Activated T-helper 1 cell treated with anti-CD3 and anti-CD28 coated beads, Interleukin-12 subunit alpha, Interleukin-12 subunit beta, Interleukin-2, Interleukin-4 antibody, amounts not matched to agents 30 ng/mL and 10 ng/mL and 1 ng/mL, durations not matched to agents 14 hours and 24 hours and 36 hours (primary cell): ENCODE data around the gene CD200. TPM values are rescaled to one million over a fixed set of nuclear protein-coding genes. Genes with fewer than 3 reads are reported as not detected.

Source experiments
- DNase-seq: peaks from one replicate; pipeline ENCODE4 v3.0.0; 2021; ENCODE audit warnings: low spot score
- H3K27ac Mint-ChIP-seq: one replicate; pipeline ENCODE4 v1.8.0; 2021; ENCODE audit warnings: mild to moderate bottlenecking, mixed read lengths
- H3K27me3 Mint-ChIP-seq: one replicate; pipeline ENCODE4 v1.8.0; 2022; ENCODE audit warnings: mild to moderate bottlenecking, moderate library complexity, mixed read lengths; ENCODE audit not compliant: insufficient read depth
- H3K36me3 Mint-ChIP-seq: one replicate; pipeline ENCODE4 v1.8.0; 2021; ENCODE audit warnings: low read depth, mixed read lengths
- H3K4me1 Mint-ChIP-seq: one replicate; pipeline ENCODE4 v1.8.0; 2021; ENCODE audit warnings: low read depth, mixed read lengths
- H3K4me3 Mint-ChIP-seq: one replicate; pipeline ENCODE4 v1.8.0; 2021; ENCODE audit warnings: mild to moderate bottlenecking, moderate library complexity, mixed read lengths
- H3K9me3 Mint-ChIP-seq: one replicate; pipeline ENCODE4 v1.8.0; 2021; ENCODE audit warnings: mixed read lengths
- intact Hi-C: fragments of 100-400 bp; cut with micrococcal nuclease; formaldehyde crosslinking; loops from one replicate; pipeline ENCODE4 v1.15.1; 2024
- total RNA-seq: library from RNA; stranded (reverse); gene quantifications from 2 replicates; pipeline ENCODE4 v1.2.3, GENCODE V29; 2022

CD200 gene
- total RNA-seq, 1 donor from 2014 or later, result 141 TPM

GRCh38 chr3:112338021-112338726 is 5.2 kb downstream of the CD200 start:
- DNase-seq, result no peak
- Mint-ChIP-seq H3K4me3 (peak overlapping the region; percentile 69), H3K27ac (peak overlapping the region; percentile 67), H3K36me3 (peaks cover 70% of the 10 kb centered on the region), H3K9me3 (peaks cover 4% of the 10 kb centered on the region), H3K4me1 (peaks cover 81% of the 10 kb centered on the region), H3K27me3 (no peaks in the 10 kb centered on the region)
- intact Hi-C loops, result loop anchor here (1.0 kb wide), 1 partner anchor 176 kb away; no protein-coding TSS in a partner anchor

GRCh38 chr3:112338727-112339056 is 5.7 kb downstream of the CD200 start:
- peak overlapping the region; percentile 69 for H3K4me3 Mint-ChIP-seq

GRCh38 chr3:112339134-112339533 is 6.2 kb downstream of the CD200 start:
- H3K9me3 Mint-ChIP-seq, result peaks cover 10% of the 10 kb centered on the region
- peaks cover 81% of the 10 kb centered on the region for H3K4me1 Mint-ChIP-seq
- no peaks in the 10 kb centered on the region for H3K27me3 Mint-ChIP-seq
- intact Hi-C loops, result no loop called here
- H3K27ac Mint-ChIP-seq, result peak overlapping the region; percentile 31
- peak overlapping the region; percentile 38 for H3K4me3 Mint-ChIP-seq
- DNase-seq, result no peak
- peaks cover 74% of the 10 kb centered on the region for H3K36me3 Mint-ChIP-seq

More at GRCh38 chr3:112338727-112339056, 5.7 kb downstream of the CD200 start:
- intact Hi-C loops, result loop anchor here (1.0 kb wide), 1 partner anchor 176 kb away; no protein-coding TSS in a partner anchor
- Mint-ChIP-seq H3K27ac (peak overlapping the region; percentile 67), H3K36me3 (peaks cover 73% of the 10 kb centered on the region), H3K9me3 (peaks cover 6% of the 10 kb centered on the region), H3K4me1 (peaks cover 81% of the 10 kb centered on the region), H3K27me3 (no peaks in the 10 kb centered on the region)
- DNase-seq, result no peak

DNA sequence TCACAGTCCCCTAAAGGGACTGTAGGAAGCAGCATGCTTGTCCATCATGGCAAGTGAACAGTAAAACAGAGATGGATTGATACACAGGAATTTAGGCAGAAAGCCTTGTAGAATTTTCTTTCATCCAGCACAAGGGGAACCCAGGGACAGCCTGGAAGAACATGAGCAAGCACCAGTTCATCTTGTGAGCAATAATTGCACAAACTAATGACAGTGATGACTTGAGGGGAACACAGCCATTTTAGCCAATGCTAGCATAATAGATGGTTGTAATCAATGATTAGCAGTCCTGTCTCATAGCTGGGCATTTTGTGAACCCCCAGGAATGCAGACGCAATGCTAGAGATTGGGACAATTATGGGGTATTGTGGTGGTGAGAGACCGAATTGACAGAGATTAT is 6.7 kb downstream of the CD200 start:
- Mint-ChIP-seq H3K4me1 (peaks cover 81% of the 10 kb centered on the region), H3K4me3 (peak overlapping the region; percentile 38), H3K36me3 (peaks cover 75% of the 10 kb centered on the region), H3K27ac (peak overlapping the region; percentile 26), H3K27me3 (no peaks in the 10 kb centered on the region), H3K9me3 (peaks cover 12% of the 10 kb centered on the region)
- intact Hi-C loops, result no loop called here
- no peak for DNase-seq

DNA sequence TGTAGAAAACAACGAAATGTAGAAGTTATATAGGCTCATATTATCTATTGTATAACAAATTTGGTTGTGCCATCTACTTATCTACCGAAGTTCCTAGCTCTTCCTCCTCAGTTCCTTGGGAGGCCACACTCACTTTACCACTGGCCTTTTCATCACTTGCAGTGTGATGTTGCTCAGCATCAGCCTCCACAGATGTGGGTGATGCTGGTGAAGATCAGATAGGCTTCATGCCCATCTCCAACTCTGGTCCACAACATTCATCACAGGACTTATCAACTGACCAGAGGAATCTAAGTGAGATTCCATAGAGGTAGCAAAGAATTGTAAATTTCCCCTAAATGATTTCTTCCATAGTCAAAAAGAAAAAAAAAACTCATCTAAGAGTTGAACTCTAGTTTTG is 8.4 kb downstream of the CD200 start:
- H3K27ac Mint-ChIP-seq, result peak overlapping the region; percentile 56
- no peak for DNase-seq
- H3K27me3 Mint-ChIP-seq, result no peaks in the 10 kb centered on the region

GRCh38 chr3:112345681-112346080 is 12.7 kb downstream of the CD200 start:
- Mint-ChIP-seq H3K27me3 (no peaks in the 10 kb centered on the region), H3K27ac (no peak overlapping the region), H3K4me1 (peaks cover 68% of the 10 kb centered on the region), H3K9me3 (peaks cover 12% of the 10 kb centered on the region), H3K36me3 (peaks cover 84% of the 10 kb centered on the region), H3K4me3 (no peak overlapping the region)
- intact Hi-C loops, result no loop called here
- DNase-seq, result no peak

More for the DNA sequence above, 8.4 kb downstream of the CD200 start:
- peaks cover 75% of the 10 kb centered on the region for H3K36me3 Mint-ChIP-seq
- peaks cover 72% of the 10 kb centered on the region for H3K4me1 Mint-ChIP-seq
- H3K4me3 Mint-ChIP-seq, result no peak overlapping the region
- intact Hi-C loops, result no loop called here
- peaks cover 12% of the 10 kb centered on the region for H3K9me3 Mint-ChIP-seq

GRCh38 chr3:112346491-112347122 is 13.7 kb downstream of the CD200 start:
- H3K9me3 Mint-ChIP-seq, result peaks cover 12% of the 10 kb centered on the region
- H3K4me3 Mint-ChIP-seq, result no peak overlapping the region
- peaks cover 86% of the 10 kb centered on the region for H3K36me3 Mint-ChIP-seq
- intact Hi-C loops, result no loop called here
- H3K27ac Mint-ChIP-seq, result peak overlapping the region; percentile 70
- H3K4me1 Mint-ChIP-seq, result peaks cover 65% of the 10 kb centered on the region
- no peaks in the 10 kb centered on the region for H3K27me3 Mint-ChIP-seq
- no peak for DNase-seq

DNA sequence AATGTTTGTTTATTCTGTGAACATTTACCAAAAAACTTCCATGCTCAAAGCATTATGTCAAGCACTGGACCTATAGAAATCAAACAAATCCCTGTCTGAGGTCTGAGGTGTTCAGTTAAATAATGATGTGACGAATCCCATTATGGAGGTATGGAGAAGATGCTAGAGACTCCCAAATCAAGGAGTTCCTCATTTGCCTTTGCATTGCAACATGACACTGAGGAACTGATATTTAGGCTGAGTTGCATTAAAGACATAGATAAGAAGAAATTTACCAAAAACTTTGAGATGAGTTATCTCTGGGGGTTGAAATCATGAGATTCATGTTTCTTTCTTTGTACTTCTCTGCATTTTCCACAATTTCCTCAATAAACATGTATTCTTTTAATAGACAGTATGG is 16.0 kb downstream of the CD200 start:
- H3K27ac Mint-ChIP-seq, result no peak overlapping the region
- intact Hi-C loops, result no loop called here
- peaks cover 63% of the 10 kb centered on the region for H3K4me1 Mint-ChIP-seq
- H3K27me3 Mint-ChIP-seq, result no peaks in the 10 kb centered on the region
- H3K4me3 Mint-ChIP-seq, result no peak overlapping the region
- H3K36me3 Mint-ChIP-seq, result peaks cover 93% of the 10 kb centered on the region
- DNase-seq, result no peak
- peaks cover 3% of the 10 kb centered on the region for H3K9me3 Mint-ChIP-seq

GRCh38 chr3:112349557-112349956 is 16.6 kb downstream of the CD200 start:
- Mint-ChIP-seq H3K36me3 (peaks cover 93% of the 10 kb centered on the region), H3K4me3 (no peak overlapping the region), H3K4me1 (peaks cover 57% of the 10 kb centered on the region), H3K27me3 (no peaks in the 10 kb centered on the region), H3K9me3 (no peaks in the 10 kb centered on the region), H3K27ac (no peak overlapping the region)
- no peak for DNase-seq
- intact Hi-C loops, result no loop called here

- intact Hi-C loops, result loop anchor here (1.0 kb wide), 1 partner anchor 8 kb away; no protein-coding TSS in a partner anchor
Observed at GRCh38 chr3:112350018-112350810, 17.3 kb downstream of the CD200 start.

DNA sequence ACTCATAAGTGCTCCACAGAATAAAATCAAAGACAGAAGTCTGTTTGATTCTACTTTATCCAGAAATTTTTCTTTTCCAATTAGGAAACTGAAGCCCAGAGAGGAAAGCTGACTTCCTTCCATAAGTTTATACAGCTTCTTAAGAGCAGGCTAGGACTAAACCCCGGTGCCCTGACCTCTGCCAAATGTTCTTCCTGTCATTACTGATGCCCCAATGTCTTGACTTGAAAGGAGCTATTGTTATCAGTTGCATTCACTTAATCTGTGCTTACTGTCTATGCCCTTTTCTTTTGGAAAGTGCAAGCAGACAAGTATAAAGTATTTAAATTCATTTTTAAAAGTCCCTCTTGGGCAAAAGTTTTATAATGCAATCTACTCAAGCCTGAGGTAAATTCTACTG is 18.1 kb downstream of the CD200 start:
- H3K4me3 Mint-ChIP-seq, result no peak overlapping the region
- H3K9me3 Mint-ChIP-seq, result no peaks in the 10 kb centered on the region
- peaks cover 88% of the 10 kb centered on the region for H3K36me3 Mint-ChIP-seq
- DNase-seq, result no peak
- intact Hi-C loops, result no loop called here
- peak overlapping the region; percentile 26 for H3K27ac Mint-ChIP-seq
- no peaks in the 10 kb centered on the region for H3K27me3 Mint-ChIP-seq
- peaks cover 51% of the 10 kb centered on the region for H3K4me1 Mint-ChIP-seq

More at GRCh38 chr3:112350018-112350810, 17.3 kb downstream of the CD200 start:
- Mint-ChIP-seq H3K36me3 (peaks cover 93% of the 10 kb centered on the region), H3K27ac (peak overlapping the region; percentile 70), H3K4me3 (no peak overlapping the region), H3K4me1 (peaks cover 56% of the 10 kb centered on the region), H3K27me3 (no peaks in the 10 kb centered on the region), H3K9me3 (no peaks in the 10 kb centered on the region)
- no peak for DNase-seq

- H3K4me1 Mint-ChIP-seq, result peaks cover 43% of the 10 kb centered on the region
- peaks cover 84% of the 10 kb centered on the region for H3K36me3 Mint-ChIP-seq
- no peak overlapping the region for H3K4me3 Mint-ChIP-seq
- H3K9me3 Mint-ChIP-seq, result no peaks in the 10 kb centered on the region
- no peak overlapping the region for H3K27ac Mint-ChIP-seq
- no peaks in the 10 kb centered on the region for H3K27me3 Mint-ChIP-seq
- no peak for DNase-seq
- intact Hi-C loops, result no loop called here
Observed at GRCh38 chr3:112351823-112352222, 18.9 kb downstream of the CD200 start.

- intact Hi-C loops, result no loop called here
- no peaks in the 10 kb centered on the region for H3K27me3 Mint-ChIP-seq
- H3K4me3 Mint-ChIP-seq, result no peak overlapping the region
- no peak for DNase-seq
- H3K27ac Mint-ChIP-seq, result no peak overlapping the region
- no peaks in the 10 kb centered on the region for H3K9me3 Mint-ChIP-seq
- H3K36me3 Mint-ChIP-seq, result peaks cover 75% of the 10 kb centered on the region
- H3K4me1 Mint-ChIP-seq, result peaks cover 42% of the 10 kb centered on the region
Observed at GRCh38 chr3:112352720-112353119, 19.8 kb downstream of the CD200 start.
